HG02885 (cell line): ENCODE measurements around the gene NIPAL3.
"Not testable (repeated sequence)": the region's sequence is repeated elsewhere in the genome, so short reads cannot be mapped to it uniquely, and the experiment has no call there.

ENCODE experiments used
- ATAC-seq: cut with Tn5 transposase; IDR thresholded peaks from one replicate; pipeline ENCODE4 v1.9.1; 2021; ENCODE audit warnings: mild to moderate bottlenecking; ENCODE audit not compliant: unreplicated experiment, poor library complexity

Gene NIPAL3

DNA sequence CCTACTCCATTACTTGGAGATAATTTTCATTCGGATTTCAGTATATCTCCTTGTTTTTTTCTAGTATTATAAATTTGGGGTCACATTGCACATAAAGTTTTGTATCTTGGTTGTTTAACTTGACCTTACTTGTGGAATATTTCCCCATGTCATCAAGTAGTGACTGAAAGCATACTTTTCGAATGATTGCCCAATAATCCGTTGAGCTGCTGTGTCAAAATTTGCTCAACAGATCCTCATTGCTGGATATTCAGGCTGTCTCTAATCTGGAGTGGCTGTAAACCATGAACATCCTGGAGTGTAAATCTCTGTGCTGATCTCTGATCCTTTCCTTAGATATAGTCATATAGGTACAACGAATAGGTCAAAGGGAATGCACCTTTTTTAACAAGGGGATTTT, 4.9 kb downstream of the NIPAL3 start:
- ATAC-seq, result no peak

- no peak for ATAC-seq
These were observed 5.9 kb downstream of the NIPAL3 start for GRCh38 chr1:24421502-24421901.

DNA sequence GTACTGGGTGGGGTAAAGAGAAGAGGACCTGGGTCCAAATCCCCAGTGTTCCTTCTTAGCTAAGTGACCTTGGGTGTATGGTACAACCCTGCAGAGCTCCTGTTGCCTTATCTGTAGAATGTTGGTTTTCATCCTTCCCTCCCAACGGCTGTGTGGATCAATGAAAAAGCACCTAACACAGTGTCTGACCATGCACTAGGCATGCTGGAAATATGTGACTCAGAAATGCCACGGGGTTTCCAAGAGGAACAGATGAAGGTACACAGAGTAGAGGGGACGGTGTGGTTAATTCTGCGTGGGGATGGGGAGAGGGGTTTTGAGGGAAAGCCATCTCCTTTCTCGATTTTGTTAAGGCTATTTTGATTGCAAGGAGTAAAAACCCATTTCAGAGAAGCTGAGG, 8.6 kb downstream of the NIPAL3 start:
- ATAC-seq, result no peak

DNA sequence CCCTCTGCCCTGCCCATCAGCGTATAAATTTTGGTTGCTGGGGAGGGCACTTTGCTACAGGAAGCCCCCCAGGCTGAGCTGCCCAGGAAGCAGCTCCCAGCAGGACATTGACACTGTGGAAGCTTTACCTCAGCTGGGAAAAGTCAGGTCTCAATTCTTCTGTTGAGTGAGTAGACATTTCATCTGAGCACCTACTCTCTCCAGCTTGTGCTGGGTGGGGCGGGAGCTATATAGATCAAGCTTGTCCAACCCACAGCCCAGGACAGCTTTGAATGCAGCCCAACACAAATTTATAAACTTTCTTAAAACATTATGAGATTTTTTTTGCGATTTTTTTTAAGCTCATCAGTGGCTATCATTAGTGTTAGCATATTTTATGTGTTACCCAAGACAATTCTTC, 9.4 kb downstream of the NIPAL3 start:
- no peak for ATAC-seq

- ATAC-seq, result no peak
These were observed 9.8 kb downstream of the NIPAL3 start for GRCh38 chr1:24425441-24425840.

- ATAC-seq, result no peak
These were observed 10.3 kb downstream of the NIPAL3 start for GRCh38 chr1:24425922-24426321.

DNA sequence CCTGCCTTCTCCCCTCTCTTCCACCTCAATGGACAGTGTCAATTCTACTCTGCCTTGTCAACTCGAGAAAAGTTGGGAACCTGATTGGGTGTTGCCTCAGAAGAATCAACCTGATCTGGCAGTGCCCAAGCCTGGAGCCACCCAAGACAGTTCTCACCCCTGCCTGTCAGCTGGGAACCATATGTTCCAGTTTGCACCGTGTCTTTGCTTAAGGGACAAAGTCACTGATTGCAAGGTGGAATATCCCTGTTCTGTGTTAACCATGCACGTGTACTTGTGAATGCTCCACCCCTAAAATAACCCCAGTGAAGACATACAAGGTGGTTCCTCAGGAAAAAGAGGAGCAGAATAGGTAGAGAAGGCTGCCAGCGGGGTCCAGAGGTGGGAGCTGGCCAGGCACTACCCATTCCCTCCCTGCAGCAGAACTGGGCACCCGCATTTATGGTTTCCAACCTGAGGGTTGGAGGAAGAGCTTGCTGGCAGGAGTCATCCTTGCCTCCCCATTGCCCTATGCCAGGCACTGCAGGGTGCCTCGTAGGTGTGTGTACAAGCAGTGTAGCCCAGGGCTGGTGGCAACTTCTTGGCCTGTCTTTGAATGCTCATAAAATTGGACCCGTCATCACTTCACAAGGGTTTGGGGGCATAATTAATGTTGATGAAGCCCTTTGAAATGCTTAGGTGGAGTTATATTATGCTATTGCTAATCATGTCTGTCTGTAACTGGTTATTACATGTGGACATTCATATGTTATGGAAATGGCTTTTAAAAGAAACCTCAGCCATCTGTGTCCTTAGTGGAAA, 11.3 kb downstream of the NIPAL3 start:
- ATAC-seq, result no peak

DNA sequence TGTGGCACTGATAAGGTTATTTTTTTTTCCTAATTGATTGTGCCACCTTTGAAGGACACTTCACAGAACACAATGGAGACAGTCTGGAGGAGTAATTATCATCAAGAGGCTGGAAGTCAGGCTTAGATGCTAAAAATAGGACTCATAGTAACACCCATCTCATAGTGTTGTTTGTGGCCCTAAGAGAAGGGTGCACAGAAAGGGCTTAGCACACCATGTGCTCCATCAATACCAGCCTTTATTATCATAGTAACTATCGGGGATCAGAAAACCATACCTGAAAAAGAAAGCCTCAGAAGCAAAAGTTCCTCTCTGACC, 11.9 kb downstream of the NIPAL3 start:
- no peak for ATAC-seq

DNA sequence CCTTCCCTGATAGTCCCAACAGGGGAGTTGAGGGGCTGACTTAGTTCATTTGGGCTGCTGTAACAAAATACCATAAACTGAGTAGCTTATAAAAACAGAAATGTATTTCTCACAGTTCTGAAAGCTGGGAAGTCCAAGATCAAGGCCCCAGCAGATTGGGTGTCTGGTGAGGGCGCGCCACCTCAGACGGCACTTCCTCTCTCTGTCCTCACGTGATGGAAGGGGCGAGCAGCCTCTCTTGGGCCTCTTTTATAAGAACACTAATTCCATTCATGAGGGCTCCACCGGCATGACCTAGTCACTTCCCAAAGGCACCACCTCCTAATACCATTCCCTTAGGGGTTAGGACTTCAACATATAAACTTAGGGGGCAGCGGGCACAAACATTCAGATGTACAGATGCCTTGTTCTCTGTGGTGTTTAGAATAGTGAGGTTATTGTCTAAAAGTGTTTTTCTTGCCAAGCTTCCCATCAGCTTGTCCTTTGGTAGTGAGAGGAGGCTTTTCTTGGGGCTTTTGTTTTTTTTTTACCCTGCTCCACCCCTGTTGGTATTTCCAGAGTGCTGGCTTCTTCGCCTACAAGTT, 20.3 kb downstream of the NIPAL3 start:
- ATAC-seq, result no peak

DNA sequence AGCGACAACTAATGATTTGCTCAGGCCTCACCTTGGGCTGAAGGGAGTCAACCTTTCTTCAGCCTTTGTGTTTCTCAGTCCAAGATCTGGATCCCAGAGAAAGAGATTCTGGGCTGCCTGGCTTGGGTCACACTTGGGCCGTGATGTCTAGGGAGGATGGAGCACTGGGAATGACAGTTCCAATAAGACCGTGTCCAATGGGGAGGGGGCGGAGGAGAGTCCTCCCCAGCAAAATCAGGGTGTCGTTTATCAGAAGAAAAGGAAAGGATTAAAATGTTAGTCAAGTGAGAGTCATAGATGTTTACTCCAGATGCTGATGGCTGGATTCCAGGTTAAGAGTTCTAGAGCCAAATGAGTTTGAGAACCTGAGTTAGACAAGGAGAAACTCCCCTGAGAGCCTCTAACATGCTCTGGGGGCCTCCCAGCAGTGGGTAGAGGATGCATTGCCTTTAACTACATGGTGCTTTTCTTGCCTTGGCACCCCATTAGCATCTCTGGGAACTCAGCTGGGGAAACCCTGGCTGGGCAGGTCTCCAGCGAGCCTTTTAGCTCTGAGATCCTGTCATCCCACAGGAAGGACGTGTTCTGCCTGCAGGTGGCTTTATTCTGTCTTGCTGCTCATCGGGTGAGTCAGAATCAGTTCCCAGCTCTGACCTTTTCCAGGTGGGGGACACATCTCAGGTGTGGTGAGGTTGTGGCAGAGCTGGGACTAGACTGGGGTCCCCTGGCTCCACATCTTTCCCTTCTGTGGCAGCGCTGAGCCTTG, 22.2 kb downstream of the NIPAL3 start:
- no peak for ATAC-seq

DNA sequence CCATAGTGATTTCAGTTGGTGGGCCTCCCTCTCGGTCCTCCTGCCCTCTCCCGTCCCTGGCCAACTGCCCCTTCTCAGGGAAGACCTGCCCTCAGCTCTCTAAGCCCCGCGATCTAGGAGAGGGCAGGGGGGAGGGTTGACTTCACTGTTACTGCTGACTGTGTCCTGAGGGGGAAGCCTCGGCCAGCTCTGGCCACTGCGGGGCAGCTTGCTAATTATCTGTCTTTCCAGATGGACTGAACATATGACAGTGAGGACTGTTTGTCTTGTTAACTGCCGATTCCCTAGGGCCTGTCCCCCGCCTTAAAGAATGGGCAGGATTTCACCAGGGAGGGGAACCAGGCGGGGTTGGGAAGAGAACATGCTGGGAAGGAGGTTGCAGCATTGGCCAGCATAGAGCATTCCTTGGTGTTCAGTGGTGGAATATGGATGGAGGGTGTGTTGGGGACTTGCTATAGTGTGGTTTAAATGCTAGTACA, 22.9 kb downstream of the NIPAL3 start:
- no peak for ATAC-seq

GRCh38 chr1:24440436-24440835, 24.8 kb downstream of the NIPAL3 start:
- ATAC-seq, result no peak

DNA sequence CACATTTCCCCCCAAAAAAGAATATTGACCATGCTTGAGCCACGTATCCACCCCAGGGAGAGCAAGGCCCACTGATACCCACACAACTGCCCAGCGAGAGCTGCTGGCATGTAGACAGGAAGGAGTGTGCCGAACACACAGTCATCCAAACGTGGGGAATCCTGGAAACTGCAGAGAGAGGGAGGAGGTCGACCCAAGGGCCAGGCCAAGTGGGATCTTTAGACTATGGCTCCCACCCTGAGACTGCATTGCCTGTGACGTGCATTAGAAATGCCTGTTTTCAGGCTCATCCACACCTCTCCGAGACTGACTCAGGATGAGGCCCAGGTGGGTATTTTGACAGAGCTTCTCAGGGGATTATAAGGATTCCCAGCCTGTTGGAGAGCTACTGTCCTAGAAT, 25.9 kb downstream of the NIPAL3 start:
- ATAC-seq, result no peak

GRCh38 chr1:24441996-24442668, 26.5 kb downstream of the NIPAL3 start:
- no peak for ATAC-seq

- ATAC-seq, result no peak
These were observed 27.2 kb downstream of the NIPAL3 start for GRCh38 chr1:24442764-24443163.

GRCh38 chr1:24443241-24443656, 27.6 kb downstream of the NIPAL3 start:
- ATAC-seq, result no peak

- ATAC-seq, result not testable (repeated sequence)
These were observed 30.8 kb downstream of the NIPAL3 start for GRCh38 chr1:24446446-24446845.

GRCh38 chr1:24450316-24450715, 34.7 kb downstream of the NIPAL3 start:
- no peak for ATAC-seq

DNA sequence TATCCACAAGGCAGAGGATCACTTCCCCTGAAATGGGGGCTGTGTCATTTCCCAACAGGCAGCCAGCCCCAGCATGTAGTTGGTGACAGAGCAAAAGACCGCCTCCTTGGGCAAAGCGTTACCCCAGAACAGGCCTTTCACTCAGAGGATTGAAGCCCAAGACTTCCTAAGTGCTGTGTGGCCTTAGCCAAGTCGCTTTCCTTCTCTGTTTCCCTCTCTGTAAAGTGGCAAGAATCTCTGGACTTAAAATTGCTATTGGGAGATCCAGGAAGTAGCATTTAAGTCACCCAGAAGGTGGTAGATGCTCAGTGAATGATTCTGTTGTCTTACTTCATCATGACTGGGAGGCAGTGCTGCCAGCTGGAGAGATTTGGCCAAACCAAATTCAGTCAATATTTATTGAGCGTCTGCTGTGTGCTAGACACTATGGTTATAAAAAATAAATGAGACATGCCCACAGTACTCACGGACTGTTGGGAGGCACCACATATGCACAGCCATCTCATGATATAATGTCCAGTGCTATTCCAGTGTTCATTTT, 35.3 kb downstream of the NIPAL3 start:
- ATAC-seq, result no peak

- ATAC-seq, result no peak
These were observed 36.1 kb downstream of the NIPAL3 start for GRCh38 chr1:24451746-24452145.
